ENCODE results near the gene SHISA5. TPM values are rescaled to one million over a fixed set of nuclear protein-coding genes. Genes with fewer than 3 reads are reported as not detected.

SHISA5 gene
- total RNA-seq, 1 donor: 107 TPM

- no peak overlapping the region for H3K4me3 ChIP-seq (ENCODE audit: low read depth, low read length)
- TF ChIP-seq CTCF (IDR thresholded peaks at IDR 0.05; ENCODE audit: insufficient read depth, low read length): no peak
- DNase-seq (ENCODE audit: low read depth): no peak
These were observed 42.3 kb upstream of the SHISA5 start for GRCh38 chr3:48546203-48546829.

DNA sequence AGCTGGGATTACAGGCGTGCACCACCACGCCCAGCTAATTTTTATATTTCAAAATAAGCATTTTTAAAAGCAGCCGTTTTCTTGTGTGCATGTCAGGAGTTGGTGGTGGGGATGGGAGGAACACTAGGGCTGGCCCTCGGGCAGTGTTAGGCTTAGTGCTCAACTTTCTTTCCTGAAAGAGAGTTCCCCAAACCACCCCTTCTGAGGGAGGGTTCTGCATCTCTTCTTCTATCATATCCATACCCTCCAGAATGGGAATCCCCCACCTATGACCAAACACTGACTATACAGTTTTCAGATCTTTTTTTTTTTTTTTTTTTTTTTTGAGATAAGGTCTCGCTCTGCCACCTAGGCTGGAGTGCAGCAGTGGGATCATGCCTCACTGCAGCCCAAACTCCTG lies 40.2 kb upstream of the SHISA5 start:
- DNase-seq (ENCODE audit: low read depth): no peak
- no peak overlapping the region for H3K4me3 ChIP-seq (ENCODE audit: low read depth, low read length)
- TF ChIP-seq CTCF (IDR thresholded peaks at IDR 0.05; ENCODE audit: insufficient read depth, low read length): no peak

DNA sequence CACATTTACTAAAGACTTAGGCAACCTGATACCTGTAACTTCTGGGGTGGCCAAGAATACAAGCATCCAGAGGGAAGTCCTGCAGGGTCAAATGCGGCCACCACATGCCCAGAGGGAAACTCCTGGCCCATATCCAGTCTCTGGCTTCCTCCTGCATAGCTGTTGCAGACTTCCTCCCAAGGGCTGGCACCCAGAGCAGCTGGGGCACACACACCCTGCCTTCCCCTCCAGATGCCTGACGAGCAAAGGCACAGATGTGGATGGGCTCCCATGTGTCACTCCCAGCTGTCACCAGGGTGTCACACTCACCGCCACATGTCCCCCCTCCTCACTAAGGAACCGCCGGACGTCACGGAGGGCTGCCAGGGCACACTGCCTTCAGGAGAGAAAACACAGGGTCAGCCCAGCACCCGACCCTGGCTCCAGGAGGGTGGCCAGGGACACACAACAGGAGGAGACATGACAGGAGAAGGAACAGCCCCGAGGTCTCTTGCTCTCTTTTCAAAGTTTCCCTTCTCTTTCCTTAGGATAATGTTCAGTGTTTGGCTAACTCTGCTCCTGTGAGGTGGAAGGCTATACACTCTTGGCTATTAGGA lies 39.4 kb upstream of the SHISA5 start:
- DNase-seq (ENCODE audit: low read depth): no peak
- H3K4me3 ChIP-seq (ENCODE audit: low read depth, low read length): no peak overlapping the region
- no peak for TF ChIP-seq CTCF (IDR thresholded peaks at IDR 0.05; ENCODE audit: insufficient read depth, low read length)

- DNase-seq (ENCODE audit: low read depth): no peak
- no peak for TF ChIP-seq CTCF (IDR thresholded peaks at IDR 0.05; ENCODE audit: insufficient read depth, low read length)
- H3K4me3 ChIP-seq (ENCODE audit: low read depth, low read length): no peak overlapping the region
These were observed 34.5 kb upstream of the SHISA5 start for GRCh38 chr3:48538451-48538850.

- H3K4me3 ChIP-seq (ENCODE audit: low read depth, low read length): no peak overlapping the region
- no peak for TF ChIP-seq CTCF (IDR thresholded peaks at IDR 0.05; ENCODE audit: insufficient read depth, low read length)
- DNase-seq (ENCODE audit: low read depth): no peak
These were observed 32.8 kb upstream of the SHISA5 start for GRCh38 chr3:48536785-48537184.

DNA sequence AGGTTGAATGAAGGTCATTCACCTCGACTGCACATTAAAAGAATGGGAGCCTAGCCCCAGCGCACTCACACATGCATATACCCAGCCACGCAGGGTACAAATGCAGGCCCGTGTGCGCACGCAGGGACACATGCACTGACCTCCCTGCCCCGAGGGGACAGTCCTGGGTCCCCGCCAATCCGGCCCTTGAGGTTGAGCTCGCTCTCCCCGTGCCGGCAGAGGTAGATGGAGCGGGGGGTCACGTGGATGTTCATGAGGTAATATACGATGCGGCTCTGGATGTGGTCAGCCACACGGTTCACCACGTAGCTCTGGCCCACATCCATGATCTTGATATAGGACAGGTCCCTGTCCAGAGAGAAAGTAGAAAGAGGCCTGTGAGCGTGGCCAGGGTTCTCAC lies 32.1 kb upstream of the SHISA5 start:
- no peak for DNase-seq (ENCODE audit: low read depth)
- H3K4me3 ChIP-seq (ENCODE audit: low read depth, low read length): no peak overlapping the region
- TF ChIP-seq CTCF (IDR thresholded peaks at IDR 0.05; ENCODE audit: insufficient read depth, low read length): no peak

DNA sequence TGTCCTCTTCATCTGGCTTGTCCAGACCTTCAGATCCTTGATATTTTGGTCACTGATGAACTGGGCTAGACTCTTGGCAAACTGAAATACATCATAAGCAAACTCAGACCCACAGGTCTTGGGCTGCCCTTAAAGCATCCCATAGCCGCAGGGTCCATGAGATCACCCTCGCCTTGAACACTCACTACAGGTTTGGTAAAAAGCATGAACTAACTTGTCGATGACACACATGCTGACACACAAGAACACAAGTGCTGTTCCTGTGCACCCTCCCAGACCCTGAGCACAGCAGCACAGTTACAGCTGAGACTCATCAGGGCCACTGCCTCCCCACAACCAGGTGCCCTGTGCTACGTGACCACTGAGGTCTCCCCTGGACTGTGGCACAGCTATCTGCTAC lies 31.6 kb upstream of the SHISA5 start:
- no peak overlapping the region for H3K4me3 ChIP-seq (ENCODE audit: low read depth, low read length)
- DNase-seq (ENCODE audit: low read depth): no peak
- TF ChIP-seq CTCF (IDR thresholded peaks at IDR 0.05; ENCODE audit: insufficient read depth, low read length): no peak
